ENCODE measurements around the gene TNFAIP1. TPM values are rescaled to one million over a fixed set of nuclear protein-coding genes. Genes with fewer than 3 reads are reported as not detected.
"Not testable (repeated sequence)": the region's sequence is repeated elsewhere in the genome, so short reads cannot be mapped to it uniquely, and the experiment has no call there.

Gene TNFAIP1
- total RNA-seq (10 to 100 TPM; 13.5 to 36.3 (median 31.5) TPM), polyA plus RNA-seq (10 to 100 TPM; 13.4 to 37.9 TPM)
- long read RNA-seq, donor 1, transcript TNFAIP1-201 (7 exons, 3,627 nt): major isoform, 19 of 70 reads
- long read RNA-seq, donor 1, partial matches to known transcripts: 36 of 70 reads
- long read RNA-seq, donor 1, other reads (novel, unspliced or antisense): 15 of 70 reads
- long read RNA-seq, donor 2, transcript TNFAIP1-201 (7 exons, 3,627 nt): major isoform, 12 of 12 reads
- long read RNA-seq, donor 2, partial matches to known transcripts: 0 of 12 reads
- long read RNA-seq, donor 2, other reads (novel, unspliced or antisense): 0 of 12 reads
- long read RNA-seq, donor 3, transcript TNFAIP1-201 (7 exons, 3,627 nt): major isoform, 19 of 100 reads
- long read RNA-seq, donor 3, partial matches to known transcripts: 74 of 100 reads
- long read RNA-seq, donor 3, other reads (novel, unspliced or antisense): 6 of 100 reads

- peak; percentile 89 for TF ChIP-seq EP300 (IDR thresholded peaks at IDR 0.05)
- TF ChIP-seq POLR2A (IDR thresholded peaks at IDR 0.05): peak; percentile 86
- TF ChIP-seq CTCF (IDR thresholded peaks at IDR 0.05): peak in 2 of 3 donors; percentile 5 to 17
Observed at GRCh38 chr17:28335201-28335958, at the start of gene TNFAIP1, which contains the start of gene IFT20. TSS of gene TNFAIP1 (plus strand) at chr17:28335761. CDS start at chr17:28339522, 3,761 bp downstream. TSS of gene IFT20 (minus strand) at chr17:28335472. CDS start at chr17:28331985, 3,487 bp downstream.

GRCh38 chr17:28285965-28286364 is 49.6 kb upstream of the TNFAIP1 start:
- 49 to 92% (median 75%) methylated on average over 2 of the region's 2 CpGs for WGBS, 3 donors
- Histone ChIP-seq H3K27ac (no peak overlapping the region), H3K4me3 (no peak overlapping the region), H3K9me3 (no peaks in the 10 kb centered on the region), H3K4me1 (ENCODE audit: insufficient read depth) (peaks cover 2% of the 10 kb centered on the region), H3K36me3 (no peaks in the 10 kb centered on the region), H3K27me3 (no peaks in the 10 kb centered on the region)
- DNase-seq: no peak
- intact Hi-C loops (cut with DNase I): no loop called here
- no peak for TF ChIP-seq POLR2A (IDR thresholded peaks at IDR 0.05)
- no peak for TF ChIP-seq CTCF (IDR thresholded peaks at IDR 0.05)
- TF ChIP-seq EP300 (IDR thresholded peaks at IDR 0.05): no peak

More at GRCh38 chr17:28335201-28335958, at the start of gene TNFAIP1, which contains the start of gene IFT20:
- Histone ChIP-seq H3K9me3 (no peaks in the 10 kb centered on the region), H3K27ac (peak within 1 kb of the TSS; percentile 71 to 83), H3K27me3 (no peaks in the 10 kb centered on the region), H3K36me3 (no peaks in the 10 kb centered on the region), H3K4me1 (ENCODE audit: insufficient read depth) (peaks cover 5% of the 10 kb centered on the region), H3K4me3 (peak within 1 kb of the TSS; percentile 94)
- WGBS, 3 donors: 0 to 1% (median 1%) methylated on average over 51 to 62 of the region's 62 CpGs
- intact Hi-C loops (cut with DNase I): loop anchor here in 2 of 4 donors (5.0 kb wide), 1 partner anchor 617 kb away; the partner anchor contains the start of gene PHF12 (in 2 of the 2)
- DNase-seq: peak; percentile 98 to 99 (median 98)

GRCh38 chr17:28290703-28291102 is 44.9 kb upstream of the TNFAIP1 start:
- Histone ChIP-seq H3K27ac (no peak overlapping the region), H3K4me3 (no peak overlapping the region), H3K27me3 (no peaks in the 10 kb centered on the region), H3K4me1 (ENCODE audit: insufficient read depth) (peaks cover 2% of the 10 kb centered on the region), H3K36me3 (no peaks in the 10 kb centered on the region), H3K9me3 (no peaks in the 10 kb centered on the region)
- TF ChIP-seq POLR2A (IDR thresholded peaks at IDR 0.05): no peak
- TF ChIP-seq EP300 (IDR thresholded peaks at IDR 0.05): no peak
- no peak for TF ChIP-seq CTCF (IDR thresholded peaks at IDR 0.05)
- no peak for DNase-seq
- intact Hi-C loops (cut with DNase I): no loop called here
- WGBS, 3 donors: 5 to 19% (median 9%) methylated on average over 2 of the region's 2 CpGs

GRCh38 chr17:28291780-28292330 is 43.7 kb upstream of the TNFAIP1 start:
- Histone ChIP-seq H3K9me3 (no peaks in the 10 kb centered on the region), H3K36me3 (no peaks in the 10 kb centered on the region), H3K27me3 (no peaks in the 10 kb centered on the region), H3K4me1 (ENCODE audit: insufficient read depth) (peaks cover 2% of the 10 kb centered on the region), H3K27ac (no peak overlapping the region), H3K4me3 (no peak overlapping the region)
- TF ChIP-seq POLR2A (IDR thresholded peaks at IDR 0.05) (no peak), EP300 (IDR thresholded peaks at IDR 0.05) (no peak), CTCF (IDR thresholded peaks at IDR 0.05) (no peak)
- intact Hi-C loops (cut with DNase I): no loop called here
- WGBS, 3 donors: 28 to 33% (median 29%) methylated on average over 1 of the region's 1 CpG
- no peak for DNase-seq

GRCh38 chr17:28292878-28293277 is 42.7 kb upstream of the TNFAIP1 start:
- intact Hi-C loops (cut with DNase I); H3K4me3 ChIP-seq; H3K27me3 ChIP-seq; H3K36me3 ChIP-seq; H3K27ac ChIP-seq; H3K4me1 ChIP-seq (ENCODE audit: insufficient read depth); DNase-seq; H3K9me3 ChIP-seq: not testable (repeated sequence)
- 89 to 91% (median 90%) methylated on average over 12 of the region's 12 CpGs for WGBS, 3 donors
